ENCODE results near the gene ANKS1B. TPM values are rescaled to one million over a fixed set of nuclear protein-coding genes. Genes with fewer than 3 reads are reported as not detected.
"Not testable (repeated sequence)": the region's sequence is repeated elsewhere in the genome, so short reads cannot be mapped to it uniquely, and the experiment has no call there.

The ANKS1B gene
- total RNA-seq (2014; rRNA removed): 0.06 and 0.11 TPM in 2 replicates
- not detected for polyA plus RNA-seq (2012)

DNA sequence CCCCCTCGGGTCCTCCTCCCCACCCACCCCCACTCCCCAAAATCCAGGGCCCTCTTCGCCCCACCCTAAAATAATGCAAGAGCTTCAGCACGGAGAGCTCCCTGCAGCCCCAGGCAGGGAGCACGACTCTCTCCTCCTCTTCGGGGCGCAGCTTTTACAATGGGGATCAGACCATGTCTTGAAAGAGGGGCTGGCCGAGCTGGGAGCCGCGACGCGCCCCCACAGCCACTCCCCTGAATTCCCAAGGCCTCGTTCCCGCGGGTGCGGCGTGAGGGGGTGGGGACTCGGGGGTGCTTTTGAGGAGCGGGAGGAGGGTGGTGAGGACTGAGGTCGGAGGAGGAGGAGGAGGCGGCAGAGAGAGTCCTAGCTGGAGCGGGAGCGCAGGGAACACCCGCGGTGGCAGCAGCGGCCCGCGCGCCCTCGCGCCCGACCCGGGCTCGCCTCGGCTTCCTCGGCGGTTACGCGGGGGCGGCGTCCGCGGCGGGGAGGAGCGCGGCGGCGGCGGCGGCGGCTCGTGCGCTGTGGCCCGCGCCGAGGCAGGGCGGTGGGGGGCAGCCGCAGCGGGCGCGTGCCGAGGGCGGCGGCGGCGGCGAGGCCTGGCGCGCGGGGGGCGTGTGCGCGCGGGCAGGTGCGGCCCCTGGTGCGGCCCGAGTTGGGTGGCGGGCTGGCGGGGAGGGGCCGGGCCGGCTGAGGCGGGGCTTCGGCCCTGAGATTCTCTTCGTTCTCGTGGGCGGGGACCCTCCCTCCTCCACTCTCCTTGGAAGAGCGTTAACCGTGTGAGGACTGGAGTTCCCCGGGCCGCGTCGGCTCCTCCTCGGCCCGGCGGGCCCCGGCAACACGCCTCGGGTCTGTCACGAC, at the start of gene ANKS1B:
Gene ANKS1B (minus strand): TSS at position 666 of the 858 bp plus-strand sequence. CDS start 699 bp downstream, outside the sequence.
- peak; percentile 11 for DNase-seq (ENCODE audit: low read depth)

DNA sequence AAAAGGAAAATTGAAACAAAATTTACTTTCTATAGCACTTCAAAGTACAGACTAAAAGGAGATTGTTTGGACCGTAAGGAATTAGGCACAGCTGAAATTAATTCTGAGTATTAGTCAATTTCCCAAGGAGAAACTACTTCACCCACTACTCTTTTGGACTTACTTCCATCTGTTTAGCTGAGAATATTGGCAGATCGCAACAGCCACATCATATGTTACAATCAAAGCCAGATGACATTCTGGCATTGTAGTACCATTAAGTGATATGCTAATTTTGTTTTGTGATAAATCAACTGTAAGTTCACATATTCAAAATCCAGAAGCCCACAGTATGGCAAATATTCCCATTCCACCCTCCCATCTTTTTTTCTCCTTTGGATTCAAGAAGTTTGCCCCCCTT, 47.1 kb upstream of the ANKS1B start:
- DNase-seq (ENCODE audit: low read depth): no peak

DNA sequence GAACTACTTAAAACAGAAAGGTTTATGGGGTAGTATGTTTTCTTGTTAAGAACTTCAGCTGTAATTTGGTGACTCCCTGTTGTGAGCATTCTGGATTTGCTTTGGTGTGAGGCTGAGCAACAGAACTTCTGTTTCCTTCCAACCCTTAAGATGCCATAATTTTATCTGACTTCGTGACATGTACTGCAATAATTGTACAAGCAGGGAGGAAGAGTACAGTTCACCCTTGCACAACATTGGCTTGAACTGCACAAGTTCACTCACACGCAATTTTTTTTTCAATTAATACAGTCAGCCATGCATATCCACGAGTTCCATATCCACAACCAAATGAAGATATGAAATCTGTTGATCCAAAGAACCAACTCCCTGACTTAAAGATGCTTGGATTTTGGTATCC, 42.9 kb upstream of the ANKS1B start:
- no peak for DNase-seq (ENCODE audit: low read depth)

DNA sequence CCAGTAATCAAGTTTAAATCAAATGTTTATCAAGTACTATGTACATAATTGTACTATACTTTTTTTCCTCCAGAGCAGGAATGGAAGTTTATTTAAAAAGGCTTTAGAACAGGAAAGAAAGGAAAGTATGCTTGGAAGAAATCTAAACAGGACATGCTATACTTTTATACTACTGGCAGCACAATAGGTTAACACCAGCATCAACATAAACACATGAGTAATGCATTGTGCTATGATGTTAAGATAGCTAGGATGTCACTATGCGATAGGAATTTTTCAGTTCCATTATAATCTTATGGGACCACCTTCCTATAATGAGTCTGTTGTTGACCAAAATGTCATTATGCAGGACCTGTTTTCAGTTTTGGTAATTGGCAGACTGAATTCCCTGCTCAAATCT, 41.5 kb upstream of the ANKS1B start:
- DNase-seq (ENCODE audit: low read depth): no peak

DNA sequence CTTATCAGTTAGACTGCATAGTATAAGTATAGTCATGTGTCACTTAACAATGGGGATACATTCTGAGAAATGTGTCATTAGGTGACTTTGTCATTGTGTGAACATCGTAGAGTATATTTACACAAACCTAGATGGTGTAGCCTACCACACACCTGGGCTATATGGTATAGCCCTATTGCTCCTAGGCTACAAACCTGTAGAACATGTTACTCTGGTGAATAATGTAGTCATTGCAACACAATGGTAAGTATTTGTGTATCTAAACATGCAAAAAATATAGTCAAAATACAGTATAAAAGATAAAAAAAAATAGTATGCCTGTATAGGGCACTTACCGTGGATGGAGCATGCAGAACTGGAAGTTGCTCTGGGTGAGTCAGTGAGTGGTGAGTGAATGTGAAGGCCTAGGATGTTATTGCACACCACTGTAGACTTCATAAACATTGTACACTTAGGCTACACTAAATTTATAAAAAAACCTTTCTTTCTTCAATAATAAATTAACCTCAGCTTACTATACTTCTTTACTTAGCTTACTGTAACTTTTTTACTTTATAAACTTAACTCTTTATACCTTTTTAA, 40.3 kb upstream of the ANKS1B start:
- no peak for DNase-seq (ENCODE audit: low read depth)

DNA sequence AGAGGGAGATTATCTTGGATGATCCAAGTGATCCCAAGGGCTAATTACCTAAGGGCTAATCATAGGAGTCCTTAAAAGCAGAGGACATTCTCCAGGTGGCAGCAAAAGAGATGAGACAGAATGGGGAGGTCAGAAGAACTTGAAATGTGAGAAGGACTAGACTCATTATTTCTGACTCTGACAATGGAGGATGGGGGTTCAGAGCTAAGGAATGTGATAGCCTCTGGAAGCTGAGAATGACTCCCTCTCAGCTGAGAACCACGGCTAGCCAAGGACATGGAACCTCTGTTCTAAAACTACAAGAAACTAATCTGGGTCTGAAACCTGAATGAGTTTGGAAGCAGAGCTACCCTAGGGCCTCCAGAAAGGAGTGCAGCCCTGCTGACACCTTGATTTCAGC, 35.6 kb upstream of the ANKS1B start:
- DNase-seq (ENCODE audit: low read depth): peak; percentile 9

DNA sequence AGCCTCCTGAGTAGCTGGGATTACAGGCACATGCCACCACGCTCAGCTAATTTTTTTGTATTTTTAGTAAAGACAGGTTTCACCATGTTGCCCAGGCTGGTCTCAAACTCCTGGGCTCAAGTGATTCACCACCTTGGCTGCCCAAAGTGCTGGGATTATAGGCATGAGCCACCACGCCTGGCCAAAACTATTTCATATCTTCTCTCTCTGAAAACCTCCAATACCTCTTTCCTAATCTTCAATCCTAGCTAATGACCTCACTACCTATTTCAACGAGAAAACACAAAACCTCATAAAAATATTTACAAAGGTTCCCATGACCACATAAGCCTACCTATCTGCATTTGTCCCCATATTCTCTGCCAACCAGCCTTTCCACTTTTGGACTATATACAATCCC, 32.3 kb upstream of the ANKS1B start:
- no peak for DNase-seq (ENCODE audit: low read depth)

DNA sequence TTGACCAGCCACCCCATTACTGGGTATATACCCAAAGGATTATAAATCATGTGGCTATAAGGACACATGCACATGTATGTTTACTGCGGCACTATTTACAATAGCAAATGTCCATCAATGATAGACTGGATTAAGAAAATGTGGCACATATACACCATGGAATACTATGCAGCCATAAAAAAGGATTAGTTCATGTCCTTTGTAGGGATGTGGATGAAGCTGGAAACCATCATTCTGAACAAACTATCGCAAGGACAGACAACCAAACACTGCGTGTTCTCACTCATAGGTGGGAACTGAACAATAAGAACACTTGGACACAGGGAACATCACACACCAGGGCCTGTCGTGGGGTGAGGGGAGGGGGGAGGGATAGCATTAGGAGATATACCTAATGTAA, 31.6 kb upstream of the ANKS1B start:
- not testable (repeated sequence) for DNase-seq (ENCODE audit: low read depth)

DNA sequence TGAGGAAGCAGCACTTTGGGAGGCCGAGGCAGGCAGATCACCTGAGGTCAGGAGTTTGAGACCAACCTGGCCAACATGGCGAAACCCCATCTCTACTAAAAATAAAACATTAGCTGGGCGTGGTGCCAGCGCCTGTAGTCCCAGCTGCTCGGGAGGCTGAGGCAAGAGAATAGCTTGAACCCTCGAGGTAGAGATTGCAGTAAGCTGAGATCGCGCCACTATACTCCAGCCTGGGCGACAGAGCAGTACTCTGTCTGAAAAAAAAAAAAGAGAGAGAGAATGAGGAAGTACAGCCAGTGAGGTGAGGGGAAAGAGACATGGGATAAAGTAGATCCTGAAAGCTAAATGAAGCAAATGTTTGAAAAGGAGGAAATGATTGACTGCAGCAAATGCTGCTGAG, 21.1 kb upstream of the ANKS1B start:
- DNase-seq (ENCODE audit: low read depth): not testable (repeated sequence)

DNA sequence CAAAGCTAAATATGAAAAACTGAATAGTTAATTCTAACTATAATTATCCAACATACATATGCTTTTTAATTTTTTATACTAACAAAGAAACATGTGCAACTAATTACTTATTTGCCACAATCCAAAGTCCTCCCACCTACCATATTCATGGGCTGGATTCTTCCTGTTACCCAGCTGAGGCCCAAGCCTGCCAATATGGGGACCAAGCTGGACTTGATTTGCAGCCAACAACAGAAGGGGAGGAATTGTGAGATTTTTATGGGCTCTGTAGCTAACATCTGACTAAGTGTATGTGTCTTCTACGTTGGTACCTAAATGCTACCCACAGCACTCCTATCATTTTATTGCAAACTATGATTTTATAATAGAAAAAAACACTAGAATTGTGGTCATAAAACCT, 13.1 kb upstream of the ANKS1B start:
- no peak for DNase-seq (ENCODE audit: low read depth)

DNA sequence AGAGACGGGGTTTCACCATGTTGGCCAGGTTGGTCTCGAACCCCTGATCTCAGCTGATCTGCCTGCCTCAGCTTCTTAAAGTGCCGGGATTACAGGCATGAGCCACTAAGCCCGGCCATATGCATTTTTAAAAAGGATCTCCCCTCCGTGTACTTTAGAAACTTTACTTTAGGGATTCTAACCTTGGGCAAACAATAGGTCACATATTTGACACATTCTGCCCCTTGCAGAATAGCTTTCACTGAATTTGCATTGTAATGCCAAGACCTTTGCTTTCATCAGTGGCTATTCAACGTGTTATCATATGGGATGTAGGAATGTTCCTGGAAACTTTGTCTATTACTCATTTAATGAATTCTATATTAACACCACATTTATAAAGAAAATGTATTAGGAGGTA, 11.4 kb upstream of the ANKS1B start:
- no peak for DNase-seq (ENCODE audit: low read depth)

DNA sequence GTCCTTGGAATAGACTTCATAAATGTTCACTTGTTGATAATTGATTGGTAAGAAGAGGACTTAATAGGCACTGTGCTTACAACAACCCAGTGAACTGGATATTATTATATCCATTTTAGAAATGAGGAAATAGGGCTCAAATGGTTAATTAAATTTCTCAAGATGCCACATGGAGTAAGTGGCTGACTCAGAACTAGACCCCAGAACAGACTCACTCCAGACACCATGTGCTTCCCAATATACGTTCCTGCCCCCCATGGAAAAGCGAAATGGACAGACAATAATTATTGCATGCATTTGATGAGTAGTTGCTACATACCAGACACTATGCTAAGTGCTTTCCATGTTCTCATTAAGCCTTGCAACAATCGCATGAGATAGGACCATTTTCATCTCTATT, 895 bp upstream of the ANKS1B start:
- no peak for DNase-seq (ENCODE audit: low read depth)

DNA sequence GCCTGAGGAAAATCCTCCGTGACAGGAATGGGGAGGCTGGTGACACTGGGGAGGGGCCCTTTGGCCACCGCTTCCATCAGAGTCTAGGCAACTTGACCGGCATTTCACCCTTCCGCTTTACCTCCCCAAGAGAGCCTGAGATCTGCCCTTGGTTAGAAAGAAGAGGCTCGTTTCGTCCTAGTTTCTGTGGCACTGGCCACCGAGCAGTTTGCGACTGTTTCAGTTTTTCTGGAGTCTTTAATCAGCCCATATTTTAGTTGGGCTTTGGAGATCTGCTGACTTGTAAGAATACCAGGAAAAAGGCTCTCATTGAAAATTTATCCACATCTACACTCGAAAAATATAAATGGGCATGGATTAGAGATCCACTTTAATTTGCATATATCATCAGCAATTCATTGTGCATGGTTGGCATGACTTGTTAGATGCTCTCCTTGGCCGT, 414 bp upstream of the ANKS1B start:
- no peak for DNase-seq (ENCODE audit: low read depth)

DNA sequence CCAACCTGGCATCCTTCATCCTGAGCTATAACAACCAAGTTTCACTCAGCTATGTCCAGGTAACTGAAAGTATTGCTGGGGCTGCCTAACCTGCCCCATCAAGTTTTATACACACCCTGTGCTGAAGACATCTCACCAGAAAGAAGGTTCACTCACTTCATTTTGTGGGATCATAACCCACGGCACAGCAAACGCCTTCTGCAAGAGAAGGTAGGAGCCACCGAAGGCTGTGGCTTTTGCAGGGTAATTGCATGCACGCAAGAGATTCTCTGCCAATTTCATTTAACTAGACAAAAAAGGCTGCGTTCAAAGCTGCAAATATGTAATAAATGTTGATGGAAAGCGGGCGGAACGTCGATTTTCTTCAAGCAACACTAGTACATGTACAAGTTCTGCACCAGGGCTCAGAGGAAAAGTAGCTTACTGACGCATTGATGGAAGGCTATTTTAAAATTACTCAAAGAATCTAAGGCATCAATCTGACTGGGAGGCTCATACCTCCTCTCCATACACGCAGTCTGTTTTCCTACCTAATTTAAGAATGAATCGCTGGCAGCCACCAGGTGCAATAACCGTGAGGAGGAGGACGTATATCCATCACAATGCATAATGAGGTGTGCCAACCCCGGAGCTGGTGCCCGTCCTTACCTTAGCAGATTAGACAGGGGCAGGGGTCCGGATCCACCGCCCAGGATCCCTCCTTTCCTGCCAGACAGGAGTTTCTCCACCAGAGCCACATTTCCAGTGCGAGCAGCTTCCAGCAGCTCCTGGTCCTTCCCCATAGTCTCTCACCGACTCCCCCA, 1.1 kb downstream of the ANKS1B start:
- no peak for DNase-seq (ENCODE audit: low read depth)

DNA sequence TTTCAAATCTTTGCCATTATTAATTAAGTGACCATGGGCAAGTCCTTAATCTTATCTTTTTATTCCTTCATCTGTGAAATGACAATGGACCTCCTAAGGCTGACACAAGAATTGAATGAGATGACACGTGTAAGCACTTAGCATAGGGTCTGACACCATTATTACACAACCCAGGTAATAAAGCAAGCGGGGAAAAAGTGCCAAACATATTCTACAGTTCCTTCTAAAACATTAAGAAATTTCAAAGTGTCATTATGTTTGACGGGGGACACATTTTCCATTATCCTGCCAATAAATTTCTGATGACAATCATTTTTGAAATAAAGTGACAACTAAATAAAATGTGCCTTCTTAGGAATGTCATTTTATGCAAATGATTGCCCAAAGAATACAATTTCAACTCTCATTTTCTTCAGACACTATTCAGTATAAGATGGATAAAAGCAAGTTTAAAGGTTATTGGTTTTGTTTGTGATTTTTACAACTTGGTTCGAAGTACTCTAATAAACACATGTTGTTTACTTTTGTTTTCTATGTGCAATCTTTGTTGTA, 3.0 kb downstream of the ANKS1B start:
- no peak for DNase-seq (ENCODE audit: low read depth)

DNA sequence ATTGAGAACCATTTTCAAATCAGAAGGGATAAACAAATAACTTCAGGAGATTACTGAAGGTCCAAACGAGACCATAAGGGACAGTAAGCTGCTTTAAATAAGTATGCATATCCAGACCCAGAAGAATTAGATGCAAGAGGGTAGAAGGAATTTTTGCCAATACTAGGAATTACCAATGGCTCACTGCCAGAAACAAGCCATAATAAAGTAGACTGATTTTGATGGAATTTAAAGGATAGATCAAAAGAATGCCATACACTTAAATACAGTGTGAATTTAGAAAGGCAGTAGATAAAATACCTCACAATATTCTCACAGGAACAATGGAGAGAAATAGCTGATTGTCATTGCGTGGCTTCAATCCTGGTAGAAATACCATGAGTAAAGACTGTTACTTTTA, 5.3 kb downstream of the ANKS1B start:
- no peak for DNase-seq (ENCODE audit: low read depth)

DNA sequence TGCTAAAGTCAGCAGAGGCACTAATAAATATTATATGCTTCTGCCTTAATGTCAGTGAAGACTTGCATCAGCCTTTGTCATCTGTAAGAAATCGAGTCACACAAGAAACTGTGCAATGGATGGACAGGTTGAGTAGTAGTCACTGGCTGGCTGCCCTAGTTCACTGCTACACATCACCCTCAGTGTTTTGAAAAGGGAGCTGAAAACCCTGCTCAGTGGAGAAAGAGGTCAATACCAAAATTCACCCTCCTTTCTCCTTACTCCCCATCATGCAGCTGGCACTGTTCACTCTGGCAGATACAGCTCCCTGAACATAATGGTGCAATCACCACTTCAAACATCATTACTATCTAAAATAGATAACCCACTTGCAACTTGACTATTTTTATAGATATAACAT, 6.6 kb downstream of the ANKS1B start:
- no peak for DNase-seq (ENCODE audit: low read depth)

DNA sequence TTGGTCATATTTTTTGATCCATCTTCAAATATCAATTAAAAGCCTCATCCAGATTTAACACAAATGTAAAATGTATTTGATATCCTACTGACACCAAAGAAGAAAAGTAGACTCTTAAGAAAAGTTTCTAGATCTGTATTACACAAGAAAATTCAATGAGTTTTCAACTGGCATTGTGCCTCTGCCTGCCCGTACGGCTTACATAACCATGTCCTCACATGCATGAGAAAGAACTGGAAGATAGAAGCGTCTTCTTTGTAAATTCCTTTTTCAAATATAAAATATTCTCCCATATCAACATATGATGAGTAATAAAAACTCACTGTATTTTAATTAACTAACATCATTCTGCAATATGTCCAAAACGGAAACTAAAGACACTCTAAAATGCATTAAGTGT, 7.2 kb downstream of the ANKS1B start:
- DNase-seq (ENCODE audit: low read depth): no peak

DNA sequence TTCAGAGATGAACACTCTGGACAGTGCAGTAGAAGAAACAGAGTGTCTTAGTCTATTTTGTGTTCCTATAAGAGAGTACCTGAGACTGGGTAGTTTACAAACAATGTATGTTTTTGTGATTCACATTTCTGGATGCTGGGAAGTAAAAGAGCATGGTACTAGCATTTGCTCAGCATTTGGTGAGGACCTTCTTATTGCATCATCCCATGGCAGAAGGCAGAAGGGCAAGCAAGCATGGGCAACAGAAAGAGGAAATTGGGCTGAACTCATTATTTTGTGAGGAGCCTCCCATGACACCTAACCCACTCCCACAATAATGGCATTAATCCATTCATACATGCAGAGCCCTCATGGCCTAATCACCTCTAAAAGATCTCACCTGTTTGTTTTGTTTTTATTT, 8.0 kb downstream of the ANKS1B start:
- DNase-seq (ENCODE audit: low read depth): no peak

DNA sequence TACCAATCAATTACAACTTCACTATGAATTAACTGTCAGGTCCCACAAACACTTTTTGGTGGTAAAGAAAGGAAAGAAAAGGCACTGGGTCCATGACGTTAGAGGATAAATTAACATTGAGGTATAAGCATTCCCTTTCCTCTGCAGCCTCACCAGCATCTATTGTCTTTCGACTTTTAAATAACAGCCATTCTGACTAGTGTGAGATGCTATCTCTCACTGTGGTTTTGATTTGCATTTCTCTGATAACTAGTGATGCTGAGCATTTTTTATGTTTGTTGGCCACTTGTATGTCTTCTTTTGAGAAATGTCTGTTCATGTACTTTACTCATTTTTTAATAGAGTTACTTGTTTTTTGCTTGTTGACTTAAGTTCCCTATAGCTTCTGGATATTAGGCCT, 9.4 kb downstream of the ANKS1B start:
- no peak for DNase-seq (ENCODE audit: low read depth)

DNA sequence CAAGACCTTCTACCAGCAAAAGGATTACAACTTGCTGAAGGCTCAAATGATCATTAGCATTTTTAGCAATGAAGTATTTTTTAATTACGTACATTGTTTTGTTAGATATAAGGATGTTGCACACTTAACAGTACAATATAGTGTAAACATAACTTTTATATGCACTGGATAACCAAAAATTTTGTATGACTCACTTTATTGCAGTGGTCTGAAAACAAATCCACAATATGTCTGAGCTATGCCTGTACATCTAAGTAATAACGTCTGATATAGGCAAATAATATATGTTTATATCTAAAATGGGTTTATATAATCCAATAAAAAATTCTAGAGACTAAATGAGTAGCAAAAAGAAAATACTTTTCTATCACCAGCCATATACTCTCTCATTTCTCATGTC, 10.6 kb downstream of the ANKS1B start:
- DNase-seq (ENCODE audit: low read depth): no peak

DNA sequence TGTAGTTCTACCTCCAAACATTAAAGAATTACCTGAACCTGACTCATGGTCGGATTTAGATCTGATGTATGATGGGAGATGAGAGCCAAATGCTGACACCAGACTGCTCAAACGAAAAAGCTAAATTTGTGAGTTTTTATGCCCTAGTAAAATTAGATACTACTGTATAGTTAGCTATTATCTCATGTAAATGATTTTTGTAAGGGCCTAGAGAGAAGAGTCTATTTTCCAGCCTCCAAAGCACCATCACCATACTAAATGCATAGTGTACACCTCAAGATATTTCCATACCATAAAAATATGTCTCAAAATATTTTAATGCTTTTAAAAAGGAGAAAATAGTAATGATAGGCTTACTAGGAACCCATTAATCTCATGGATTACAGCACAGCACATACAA, 18.3 kb downstream of the ANKS1B start:
- no peak for DNase-seq (ENCODE audit: low read depth)
